SU-DHL-6 (cell line): ENCODE measurements around the gene VANGL1.

Source experiments
- EZH2phosphoT487 ChIP-seq: fragments of 200-600 bp; sonication (generic), shearing (Covaris generic); conservative IDR thresholded peaks from 2 replicates; pipeline ENCODE4 v1.6.1; 2018; ENCODE audit warnings: mild to moderate bottlenecking, antibody characterized with exemption, low read length, moderate library complexity, mixed read lengths
- TF ChIP-seq, protein P1 (sequence below): fragments of 200-600 bp; sonication (generic); IDR thresholded peaks from one replicate; pipeline ENCODE4 v1.5.1; 2017; ENCODE audit warnings: antibody characterized with exemption, mild to moderate bottlenecking, low read length, moderate library complexity; ENCODE audit not compliant: insufficient read depth, poor library complexity, severe bottlenecking

DNA sequence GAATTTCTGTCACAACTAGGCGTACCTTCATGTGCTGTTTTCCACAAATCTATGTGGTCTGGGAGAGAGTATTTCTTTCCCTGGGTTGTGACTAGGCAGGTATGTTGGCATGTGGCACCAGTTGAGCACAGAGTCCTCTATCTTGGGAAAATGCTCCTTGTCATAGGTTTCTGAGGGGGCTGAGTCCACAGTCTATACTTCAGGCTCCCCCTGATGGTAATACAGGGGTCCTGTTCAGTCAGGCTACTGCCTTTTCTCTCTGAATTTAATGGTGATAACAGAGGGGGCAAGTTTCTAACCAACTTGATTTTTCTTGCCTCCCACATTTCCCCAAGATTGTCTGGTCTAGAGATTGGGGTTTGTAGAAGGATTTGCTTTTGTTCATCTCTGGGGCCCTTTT lies 35.8 kb downstream of the VANGL1 start:
- TF ChIP-seq, protein P1, sequence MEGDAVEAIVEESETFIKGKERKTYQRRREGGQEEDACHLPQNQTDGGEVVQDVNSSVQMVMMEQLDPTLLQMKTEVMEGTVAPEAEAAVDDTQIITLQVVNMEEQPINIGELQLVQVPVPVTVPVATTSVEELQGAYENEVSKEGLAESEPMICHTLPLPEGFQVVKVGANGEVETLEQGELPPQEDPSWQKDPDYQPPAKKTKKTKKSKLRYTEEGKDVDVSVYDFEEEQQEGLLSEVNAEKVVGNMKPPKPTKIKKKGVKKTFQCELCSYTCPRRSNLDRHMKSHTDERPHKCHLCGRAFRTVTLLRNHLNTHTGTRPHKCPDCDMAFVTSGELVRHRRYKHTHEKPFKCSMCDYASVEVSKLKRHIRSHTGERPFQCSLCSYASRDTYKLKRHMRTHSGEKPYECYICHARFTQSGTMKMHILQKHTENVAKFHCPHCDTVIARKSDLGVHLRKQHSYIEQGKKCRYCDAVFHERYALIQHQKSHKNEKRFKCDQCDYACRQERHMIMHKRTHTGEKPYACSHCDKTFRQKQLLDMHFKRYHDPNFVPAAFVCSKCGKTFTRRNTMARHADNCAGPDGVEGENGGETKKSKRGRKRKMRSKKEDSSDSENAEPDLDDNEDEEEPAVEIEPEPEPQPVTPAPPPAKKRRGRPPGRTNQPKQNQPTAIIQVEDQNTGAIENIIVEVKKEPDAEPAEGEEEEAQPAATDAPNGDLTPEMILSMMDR, result no peak
- TF ChIP-seq EZH2phosphoT487, result no peak
